HCT116 (cell line): Measurements from ENCODE around the gene OBSCN. TPM values are rescaled to one million over a fixed set of nuclear protein-coding genes. Genes with fewer than 3 reads are reported as not detected.

Experiments used
- ATAC-seq: fragments of 200-7000 bp; cut with Tn5 transposase; 2 replicates; pipeline ENCODE4 v1.9.1; 2020; ENCODE audit warnings: mild to moderate bottlenecking, moderate library complexity
- BruUV-seq: library from RNA; stranded (reverse); fragments of 400-500 nt; replicated peaks from 2 replicates; lab custom pipeline; 2021; lab: Mats Ljungman, UMichigan
- CTCF ChIA-PET: fragments of 300-600 bp; sonication (Branson Sonifier 250); formaldehyde crosslinking; loops from one replicate; lab custom pipeline; 2021; ENCODE audit warnings: antibody characterized with exemption; lab: Charles Lee
- POLR2A ChIA-PET: fragments of 300-600, 350-600 bp; sonication (Branson Sonifier 250); formaldehyde crosslinking; loops from one replicate; lab custom pipeline; 2021; ENCODE audit warnings: antibody characterized with exemption; lab: Charles Lee
- RAD21 ChIA-PET, 2 experiments: fragments of 300-600 bp; sonication (Branson Sonifier 250); formaldehyde crosslinking; loops; one replicate each; lab custom pipeline; 2023; ENCODE audit warnings: low total read pairs in 2 of 2; ENCODE audit not compliant: uncharacterized antibody in 2 of 2, unreplicated experiment in 2 of 2, low non-redundant PET in 1 of 2; lab: Charles Lee
- DNase-seq: peaks from one replicate; pipeline ENCODE4 v3.0.0-alpha.2; 2010; ENCODE audit warnings: low read depth, low spot score
- H2AFZ ChIP-seq: fragments of 200-600 bp; shearing (Covaris generic), sonication (generic); 2 replicates; pipeline ENCODE4 v1.6.1; 2017; ENCODE audit warnings: low read depth, mixed run types, mixed read lengths, antibody characterized with exemption, low read length; ENCODE audit not compliant: poor library complexity, severe bottlenecking
- H3K27ac ChIP-seq: 2 replicates; pipeline ENCODE4 v1.5.1; 2012; ENCODE audit warnings: low read depth, low read length
- H3K27me3 ChIP-seq: fragments of 200-600 bp; sonication (generic); 2 replicates; pipeline ENCODE4 v1.6.1; 2016; ENCODE audit warnings: mixed run types, low read length, mixed read lengths; ENCODE audit not compliant: insufficient read depth
- H3K36me3 ChIP-seq, 2 experiments: fragments of 200-500 bp in 1 of 2; fragments of 200-600 bp in 1 of 2; sonication (Bioruptor generic) in 1 of 2; sonication (generic) in 1 of 2; 2 replicates each; pipeline versions ENCODE4 v1.5.1 to v1.6.1; 2014 to 2016; ENCODE audit warnings: low read length in 2 of 2, inconsistent platforms in 1 of 2, mixed read lengths in 1 of 2, mixed run types in 1 of 2; ENCODE audit not compliant: insufficient read depth in 2 of 2, control insufficient read depth in 1 of 2
- H3K4me1 ChIP-seq, 2 experiments: fragments of 200-600 bp in 1 of 2; sonication (generic) in 1 of 2; 2 replicates each; pipeline versions ENCODE4 v1.5.1 to v1.6.1; 2012 to 2017; ENCODE audit warnings: low read length in 2 of 2, inconsistent platforms in 1 of 2, mild to moderate bottlenecking in 1 of 2, mixed read lengths in 1 of 2, mixed run types in 1 of 2, moderate library complexity in 1 of 2; ENCODE audit not compliant: insufficient read depth in 2 of 2, control insufficient read depth in 1 of 2
- H3K4me2 ChIP-seq: fragments of 200-600 bp; sonication (generic); 2 replicates; pipeline ENCODE4 v1.6.1; 2017; ENCODE audit warnings: mixed run types, low read length, mixed read lengths
- H3K4me3 ChIP-seq, 2 experiments: fragments of 200-600 bp in 1 of 2; sonication (generic) in 1 of 2; replicated peaks in 1 of 2; 2 replicates each; pipeline ENCODE4 v1.5.1; 2011 to 2016; ENCODE audit warnings: low read length in 2 of 2, control low read depth in 1 of 2, low read depth in 1 of 2, mild to moderate bottlenecking in 1 of 2, mixed read lengths in 1 of 2, mixed run types in 1 of 2
- H3K79me2 ChIP-seq: fragments of 200-600 bp; sonication (generic); 2 replicates; pipeline ENCODE4 v1.6.1; 2017; ENCODE audit warnings: mild to moderate bottlenecking, mixed run types, low read length, moderate library complexity, mixed read lengths; ENCODE audit not compliant: insufficient read depth
- H3K9ac ChIP-seq: fragments of 200-600 bp; sonication (generic); 2 replicates; pipeline ENCODE4 v1.6.1; 2016; ENCODE audit warnings: low read length, mixed read lengths
- H3K9me2 ChIP-seq: fragments of 200-600 bp; sonication (generic), shearing (Covaris generic); 2 replicates; pipeline ENCODE4 v1.6.1; 2017; ENCODE audit warnings: mixed run types, mild to moderate bottlenecking, moderate library complexity; ENCODE audit not compliant: insufficient read depth
- H3K9me3 ChIP-seq, 2 experiments: fragments of 200-500 bp in 1 of 2; fragments of 200-600 bp in 1 of 2; sonication (Bioruptor generic) in 1 of 2; sonication (generic) in 1 of 2; 2 replicates each; pipeline ENCODE4 v1.6.1; 2014 to 2017; ENCODE audit warnings: low read length in 2 of 2, mixed read lengths in 2 of 2, inconsistent platforms in 1 of 2, low read depth in 1 of 2, mild to moderate bottlenecking in 1 of 2, mixed run types in 1 of 2, moderate library complexity in 1 of 2; ENCODE audit not compliant: control insufficient read depth in 1 of 2, insufficient read depth in 1 of 2
- H4K20me1 ChIP-seq: fragments of 200-600 bp; sonication (generic), shearing (Covaris generic); 2 replicates; pipeline ENCODE4 v1.6.1; 2017; ENCODE audit warnings: mixed run types, mild to moderate bottlenecking, moderate library complexity; ENCODE audit not compliant: insufficient read depth
- CBX3 ChIP-seq: IDR thresholded peaks from 2 replicates; pipeline ENCODE4 v1.6.1; 2012; ENCODE audit warnings: low read depth
- FOSL1 ChIP-seq: IDR thresholded peaks from 2 replicates; pipeline ENCODE4 v1.6.1; 2012; ENCODE audit warnings: low read depth
- MAX ChIP-seq: IDR thresholded peaks from 2 replicates; pipeline ENCODE4 v1.6.1; 2012
- SP1 ChIP-seq: IDR thresholded peaks from 2 replicates; pipeline ENCODE4 v1.6.1; 2012; ENCODE audit warnings: low read depth
- TCF7L2 ChIP-seq: IDR thresholded peaks from 2 replicates; pipeline ENCODE4 v1.7.0; 2011; ENCODE audit warnings: borderline replicate concordance, inconsistent platforms; ENCODE audit not compliant: insufficient read depth, insufficient read length; ENCODE audit errors: extremely low read depth
- intact Hi-C: fragments of 100-400 bp; cut with micrococcal nuclease; formaldehyde crosslinking; loops from 2 replicates; pipeline ENCODE4 v1.10.0; 2022
- total RNA-seq: library from RNA; stranded (reverse); gene quantifications from one replicate; pipeline ENCODE4 v1.2.1, GENCODE V29; 2021; ENCODE audit not compliant: unreplicated experiment

Gene OBSCN
- total RNA-seq, 1 experiment from 2014 or later: 16.6 TPM

- TF ChIP-seq CBX3 (no peak), FOSL1 (no peak)
Measured at GRCh38 chr1:228170666-228171065, 37.2 kb upstream of the OBSCN start (continued).

GRCh38 chr1:228171221-228171891 is 36.5 kb upstream of the OBSCN start:
- DNase-seq (no peak), ATAC-seq (no peak)
- H3K4me3 ChIP-seq: no peak overlapping the region
- no TSS peak for BruUV-seq
- H3K36me3 ChIP-seq: no peaks in the 10 kb centered on the region
- H3K9ac ChIP-seq: no peak overlapping the region
- H3K9me2 ChIP-seq: no peaks in the 10 kb centered on the region
- no peak overlapping the region for H3K27ac ChIP-seq
- peaks cover 28% of the 10 kb centered on the region for H3K79me2 ChIP-seq
- TF ChIP-seq TCF7L2: no peak
- no peak for TF ChIP-seq SP1
- TF ChIP-seq MAX: no peak
- TF ChIP-seq, all 23 proteins: peak for 0
- intact Hi-C loops: no loop called here
- Histone ChIP-seq H4K20me1 (no peaks in the 10 kb centered on the region), H3K9me3 (no peaks in the 10 kb centered on the region), H3K4me1 (peaks cover 11 to 24% of the 10 kb centered on the region in 2 experiments), H3K4me2 (no peak overlapping the region), H3K27me3 (no peaks in the 10 kb centered on the region), H2AFZ (no peak overlapping the region)
- POLR2A ChIA-PET: no interaction called here
- CTCF ChIA-PET: no interaction called here
- RAD21 ChIA-PET: no interaction called here
